Measurements from ENCODE around the gene NVL.

DNA sequence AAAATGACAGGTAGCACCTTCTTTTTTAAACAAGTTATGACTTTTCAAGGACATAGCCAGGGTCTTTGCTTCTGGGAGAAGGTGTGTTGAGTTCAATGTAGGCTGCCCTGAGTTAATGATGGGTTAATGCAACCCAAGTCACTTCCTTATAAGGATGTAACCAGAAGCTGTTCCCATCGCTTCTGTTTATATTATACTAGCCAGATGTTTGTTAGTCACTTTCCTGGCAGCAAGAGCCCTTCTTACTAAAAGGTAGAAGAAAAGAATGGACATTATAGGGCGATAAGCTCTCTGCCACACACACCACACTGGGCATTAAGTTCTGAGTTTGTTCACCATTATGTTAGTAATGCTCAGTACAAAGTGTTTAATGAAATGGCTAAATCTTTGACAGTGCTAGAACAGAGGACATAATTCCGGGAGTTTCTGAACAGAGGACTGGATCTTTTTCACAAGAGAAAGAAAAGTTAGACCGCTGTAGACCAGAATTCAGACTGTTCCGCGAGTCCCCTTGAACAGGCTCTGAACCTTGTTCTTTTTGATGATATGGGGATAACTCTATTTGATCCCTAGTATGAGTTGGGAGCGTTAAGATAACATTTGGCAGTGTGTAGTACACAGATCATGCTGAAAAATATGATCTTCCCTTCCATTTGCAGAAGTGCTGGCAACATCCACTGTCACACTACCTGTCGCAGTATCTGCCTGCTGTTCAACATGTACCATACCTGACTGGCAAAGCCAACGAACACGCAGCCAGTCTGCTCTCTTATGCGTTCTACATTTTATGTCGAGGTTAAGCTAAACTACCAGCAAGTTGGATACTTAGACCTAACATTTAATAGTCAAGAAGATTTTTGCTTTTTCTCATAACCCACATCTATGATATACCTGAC is 105.9 kb downstream of the NVL start:
- no peak for TF ChIP-seq PRDM2 (tag by site-specific recombination; IDR thresholded peaks at IDR 0.05; ENCODE audit: borderline replicate concordance)
- TF ChIP-seq KLF1 (tag by site-specific recombination; IDR thresholded peaks at IDR 0.05): no peak
- TF ChIP-seq ZSCAN23 (tag by site-specific recombination; IDR thresholded peaks at IDR 0.05): no peak
- TF ChIP-seq CTCF (tag by site-specific recombination; IDR thresholded peaks at IDR 0.05): no peak
- no peak for TF ChIP-seq ZNF19 (tag by site-specific recombination; IDR thresholded peaks at IDR 0.05; ENCODE audit: low read depth)
- no peak for TF ChIP-seq ZSCAN5A (tag by site-specific recombination; IDR thresholded peaks at IDR 0.05)
- TF ChIP-seq MYNN (tag by site-specific recombination; IDR thresholded peaks at IDR 0.05; ENCODE audit: borderline replicate concordance): no peak
- TF ChIP-seq ZNF747 (tag by site-specific recombination; IDR thresholded peaks at IDR 0.05): no peak
- no peak for TF ChIP-seq ZNF423 (tag by site-specific recombination; IDR thresholded peaks at IDR 0.05)

Data from HEK293 (cell line).